ENCODE results near the gene PYGO2.

GRCh38 chr1:154948079-154948478 lies 13.5 kb downstream of the PYGO2 start:
- TF ChIP-seq EZH2 (IDR thresholded peaks at IDR 0.05; ENCODE audit: borderline replicate concordance, low read length) (no peak), CTCF (conservative IDR thresholded peaks at IDR 0.05 in 1 of 2, IDR thresholded peaks at IDR 0.05 in 1 of 2; ENCODE audit: extremely low read depth in 1 of 2, insufficient read depth in 1 of 2, low read depth in 1 of 2, low read length in 2 of 2) (no peak)
